Fibroblast of peridontal ligament (primary cell): Measurements from ENCODE around the gene DFFB.

Experiments
- DNase-seq: peaks from one replicate; pipeline ENCODE4 v3.0.0-alpha.2; 2010; ENCODE audit errors: extremely low read depth

The DFFB gene

GRCh38 chr1:3831689-3832088 lies 25.6 kb upstream of the DFFB start:
- DNase-seq: peak; percentile 9

DNA sequence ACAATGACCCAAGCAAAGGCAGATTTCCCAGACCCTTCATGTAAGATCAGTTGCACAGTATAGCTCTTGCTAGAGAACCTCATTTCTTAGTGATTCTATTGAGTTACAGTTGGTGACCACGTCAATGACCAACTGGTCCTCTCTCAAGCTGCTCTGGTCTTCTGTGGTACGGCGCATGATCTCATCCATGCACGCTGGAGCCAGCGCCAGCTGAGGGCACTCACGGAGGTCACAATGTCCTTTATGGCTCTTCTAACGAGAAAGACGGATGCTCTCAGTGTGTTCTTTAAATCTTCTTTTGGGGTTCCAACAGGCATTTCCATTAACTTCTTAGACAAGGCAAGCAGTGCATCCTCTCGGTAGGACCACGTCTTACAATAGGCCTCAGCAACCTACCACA lies 22.6 kb upstream of the DFFB start:
- no peak for DNase-seq

DNA sequence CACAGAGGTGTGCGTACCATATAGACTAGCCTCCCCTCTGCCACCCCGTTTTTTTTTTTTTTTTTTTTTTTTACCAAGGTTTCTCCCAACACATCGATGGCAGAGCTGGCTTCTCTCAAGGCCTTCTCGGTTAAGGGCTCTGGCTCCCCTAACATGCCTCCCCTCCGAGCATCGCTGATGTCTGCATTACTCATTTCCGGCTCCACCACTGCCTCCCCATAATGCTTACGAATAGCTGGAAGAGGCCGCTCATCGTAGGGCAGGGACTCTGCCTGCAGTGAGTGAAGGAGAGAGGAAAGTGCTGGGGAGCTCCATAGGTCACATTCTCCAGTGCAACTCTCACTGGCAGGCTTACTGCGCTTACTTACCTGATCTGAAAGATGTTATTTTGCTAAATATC lies 20.9 kb upstream of the DFFB start:
- no peak for DNase-seq

DNA sequence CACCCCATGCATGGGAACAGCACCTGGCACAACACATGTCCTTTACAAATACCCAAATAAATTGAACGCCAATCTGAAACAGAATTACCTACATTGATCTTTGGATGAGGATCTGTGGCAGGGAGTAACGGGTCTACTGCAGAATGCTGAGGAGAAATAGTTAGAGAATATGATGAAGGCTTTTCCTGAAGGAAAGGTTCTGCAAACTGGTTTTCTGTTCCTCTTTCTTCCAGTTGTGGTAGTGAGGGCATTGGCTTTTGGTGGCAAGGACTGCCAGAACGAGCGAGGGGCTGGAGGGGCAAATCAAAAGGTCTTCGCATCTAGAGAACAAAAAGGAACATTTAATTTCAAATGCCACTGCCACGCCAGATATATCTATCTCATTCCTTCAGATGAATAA lies 20.1 kb upstream of the DFFB start:
- DNase-seq: no peak

- no peak for DNase-seq
These were observed 19.6 kb upstream of the DFFB start for GRCh38 chr1:3837685-3838084.

DNA sequence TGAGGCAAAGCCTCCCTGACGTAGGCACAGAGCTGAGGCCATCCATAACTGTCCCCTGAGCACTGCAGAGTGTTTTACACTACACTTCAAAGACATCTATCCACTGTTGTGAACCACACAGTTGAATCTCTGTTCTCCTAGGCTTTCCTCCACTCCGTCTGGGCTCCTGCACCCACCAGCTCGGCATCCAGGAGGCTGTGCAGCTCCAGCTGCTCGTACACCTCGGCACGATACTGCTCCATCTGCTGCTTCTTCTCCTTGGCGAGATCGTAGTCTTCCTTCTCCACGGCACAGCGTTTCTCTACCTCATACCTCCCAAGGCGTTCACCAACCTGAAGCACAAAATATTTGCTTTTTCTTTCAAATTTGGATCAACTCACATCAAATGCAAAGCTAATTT lies 18.5 kb upstream of the DFFB start:
- DNase-seq: no peak

DNA sequence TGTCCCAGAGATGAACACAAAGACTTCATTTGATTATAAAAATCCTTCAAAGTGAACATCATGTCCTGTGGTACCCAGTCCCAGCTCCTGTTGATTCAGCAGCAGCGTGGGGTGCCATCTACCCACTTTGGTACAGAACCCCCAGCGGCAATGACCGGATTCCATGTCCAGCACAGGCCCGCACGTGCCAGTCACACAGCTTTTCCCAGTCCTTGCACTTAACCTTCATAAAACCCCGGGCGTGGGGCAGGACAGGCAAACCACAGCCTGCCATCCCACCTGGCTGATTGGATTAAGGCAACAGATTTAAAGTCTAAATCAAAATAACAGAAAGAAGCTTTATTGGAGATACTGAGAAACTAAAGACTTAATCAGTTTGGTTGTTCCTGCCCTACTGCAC lies 15.8 kb upstream of the DFFB start:
- DNase-seq: no peak

DNA sequence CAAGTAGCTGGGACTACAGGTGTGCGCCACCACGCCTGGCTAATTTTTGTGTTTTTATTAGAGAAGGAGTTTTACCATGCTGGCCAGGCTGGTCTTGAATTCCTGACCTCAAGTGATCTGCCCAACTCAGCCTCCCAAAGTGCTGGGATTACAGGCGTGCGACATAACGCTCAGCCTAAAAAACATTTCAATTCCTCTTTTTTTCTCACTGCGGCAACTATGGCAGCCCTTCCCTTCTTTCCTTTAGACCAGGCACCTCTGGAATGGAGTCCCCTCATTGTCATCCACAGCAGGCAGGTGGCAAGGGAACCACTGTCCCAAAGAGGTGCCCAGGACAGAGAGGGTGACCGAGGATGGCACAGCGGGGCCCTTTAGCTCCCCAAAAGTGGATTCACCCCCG lies 14.4 kb upstream of the DFFB start:
- no peak for DNase-seq

DNA sequence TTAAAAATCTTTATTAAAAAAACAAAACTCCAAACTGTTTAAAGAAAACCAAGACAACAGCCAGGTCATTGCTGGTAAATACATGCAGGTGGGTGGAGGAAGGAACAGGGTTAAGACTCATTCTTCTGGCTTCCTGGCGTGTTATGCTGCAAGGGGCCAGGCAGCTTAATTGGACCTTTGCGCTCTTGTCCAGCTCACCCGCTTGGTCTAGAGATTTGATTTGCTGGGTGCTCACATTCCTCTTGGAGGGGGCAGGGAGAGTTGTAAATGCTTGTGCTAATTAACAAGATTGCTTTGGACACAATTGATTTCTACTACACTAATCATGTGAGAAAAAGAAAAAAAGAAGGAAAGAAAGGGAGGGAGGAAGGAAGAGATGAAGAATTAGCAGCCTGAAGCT lies 10.7 kb upstream of the DFFB start:
- no peak for DNase-seq

GRCh38 chr1:3847081-3847480 lies 10.2 kb upstream of the DFFB start:
- DNase-seq: no peak

DNA sequence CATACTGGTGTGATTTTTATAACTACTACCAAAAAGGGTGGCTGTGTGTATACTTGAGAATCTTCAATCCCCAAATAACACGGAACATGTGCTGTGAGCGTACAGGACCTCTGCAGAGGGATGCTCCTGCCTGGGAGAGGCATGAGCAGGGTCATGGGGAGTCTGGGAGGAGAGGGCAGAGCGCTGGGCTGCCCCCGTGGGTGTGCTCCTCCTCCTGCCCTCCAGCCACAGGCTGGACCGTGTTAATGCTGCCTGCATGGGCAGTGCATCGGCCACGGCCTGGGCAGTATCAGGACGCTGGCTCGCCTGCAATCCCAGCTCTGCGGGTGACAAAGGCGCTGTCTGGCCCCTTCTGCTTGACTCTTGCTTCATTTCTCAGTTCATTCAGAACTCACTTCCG lies 6.4 kb upstream of the DFFB start:
- no peak for DNase-seq

DNA sequence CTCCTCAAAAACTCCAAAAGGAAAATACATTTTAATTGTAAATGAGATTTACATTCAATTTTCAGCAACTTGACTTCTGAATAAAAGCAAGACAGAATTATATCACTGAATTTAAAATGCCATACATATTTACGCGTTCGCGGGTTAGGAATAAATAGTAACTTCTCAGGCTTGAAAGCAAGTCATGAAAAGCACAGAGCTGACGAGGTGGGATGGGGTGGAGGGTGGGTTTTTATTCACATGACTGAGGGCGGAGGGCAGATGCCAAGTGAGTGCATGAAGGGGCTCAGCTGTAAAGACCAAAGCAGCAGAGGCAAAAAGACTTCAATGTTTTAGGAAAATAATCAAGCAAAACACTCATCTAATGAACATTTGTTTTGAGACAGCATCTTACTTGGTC lies 6.0 kb upstream of the DFFB start:
- no peak for DNase-seq

DNA sequence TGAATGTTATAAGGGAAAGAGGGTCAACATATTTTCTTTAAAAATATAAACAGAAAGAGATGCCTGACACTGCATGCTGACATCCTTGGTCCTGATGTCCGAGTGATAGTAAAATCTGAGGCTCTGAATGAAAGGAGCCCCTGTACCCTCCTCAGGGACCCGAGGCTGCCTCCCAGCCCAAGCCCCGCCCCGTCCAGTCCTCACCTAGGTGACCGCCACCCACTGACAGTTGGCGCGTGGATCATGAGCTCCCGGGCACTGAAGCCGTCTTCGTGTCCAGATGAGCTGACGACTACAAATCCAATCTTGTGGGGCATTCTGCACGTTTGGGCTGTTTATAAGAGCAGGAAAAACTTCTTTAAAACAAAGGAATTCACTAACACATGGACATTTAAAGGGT lies 5.2 kb upstream of the DFFB start:
- no peak for DNase-seq

DNA sequence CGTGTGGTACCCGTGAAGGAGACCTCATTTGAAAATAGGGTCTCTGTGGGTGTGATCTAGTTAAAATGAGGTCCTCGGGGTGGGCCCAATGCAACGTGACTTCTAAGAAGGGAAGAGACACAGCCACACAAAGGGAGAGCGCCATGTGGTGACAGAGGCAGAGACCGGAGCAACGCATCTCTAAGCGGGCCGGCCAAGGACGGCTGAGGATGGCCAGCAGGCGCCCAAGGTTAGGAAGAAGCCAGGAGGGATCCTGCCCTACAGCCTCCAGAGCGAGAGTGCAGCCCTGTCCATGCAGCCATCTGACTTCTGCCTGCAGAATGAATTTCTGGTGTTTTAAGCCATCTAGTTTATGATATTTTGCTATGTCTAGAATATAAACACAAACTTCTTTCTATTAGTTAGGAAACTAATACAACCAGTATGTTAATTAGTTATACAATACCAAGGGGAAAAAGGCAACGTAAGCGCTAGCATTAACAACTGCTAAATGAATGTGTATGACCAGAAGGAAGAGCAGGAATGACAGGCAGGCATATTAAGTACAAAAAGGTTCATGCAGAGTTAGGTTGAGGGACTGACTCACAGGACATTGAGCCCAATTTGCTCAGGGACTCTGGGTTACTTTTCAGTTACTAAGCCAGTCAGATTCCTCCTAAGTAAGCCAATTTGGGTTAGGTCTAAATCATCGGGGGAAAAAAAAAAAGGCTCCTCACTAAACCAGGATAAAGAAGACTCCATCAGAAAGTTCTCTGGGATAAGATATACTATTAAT lies 4.4 kb upstream of the DFFB start:
- DNase-seq: no peak

DNA sequence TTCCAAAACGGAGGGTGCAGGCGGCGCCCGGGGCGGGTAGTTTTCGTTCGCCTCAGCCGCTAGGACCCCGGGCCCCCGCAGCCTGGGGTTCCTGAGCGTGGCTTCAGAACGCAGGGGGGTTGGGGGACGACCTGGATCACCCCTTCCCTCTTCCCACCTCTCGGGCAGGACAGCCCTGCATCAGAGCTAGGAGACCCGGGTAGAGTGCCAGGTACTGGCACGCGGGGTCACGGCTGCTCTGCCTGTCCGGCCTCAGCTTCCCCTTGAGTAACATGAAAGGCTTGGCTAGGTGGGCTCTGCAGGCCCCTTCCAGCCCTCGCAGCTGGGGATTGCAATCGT lies 484 bp downstream of the DFFB start:
- DNase-seq: no peak

GRCh38 chr1:3858231-3858981 lies 1.1 kb downstream of the DFFB start:
- peak; percentile 37 for DNase-seq

DNA sequence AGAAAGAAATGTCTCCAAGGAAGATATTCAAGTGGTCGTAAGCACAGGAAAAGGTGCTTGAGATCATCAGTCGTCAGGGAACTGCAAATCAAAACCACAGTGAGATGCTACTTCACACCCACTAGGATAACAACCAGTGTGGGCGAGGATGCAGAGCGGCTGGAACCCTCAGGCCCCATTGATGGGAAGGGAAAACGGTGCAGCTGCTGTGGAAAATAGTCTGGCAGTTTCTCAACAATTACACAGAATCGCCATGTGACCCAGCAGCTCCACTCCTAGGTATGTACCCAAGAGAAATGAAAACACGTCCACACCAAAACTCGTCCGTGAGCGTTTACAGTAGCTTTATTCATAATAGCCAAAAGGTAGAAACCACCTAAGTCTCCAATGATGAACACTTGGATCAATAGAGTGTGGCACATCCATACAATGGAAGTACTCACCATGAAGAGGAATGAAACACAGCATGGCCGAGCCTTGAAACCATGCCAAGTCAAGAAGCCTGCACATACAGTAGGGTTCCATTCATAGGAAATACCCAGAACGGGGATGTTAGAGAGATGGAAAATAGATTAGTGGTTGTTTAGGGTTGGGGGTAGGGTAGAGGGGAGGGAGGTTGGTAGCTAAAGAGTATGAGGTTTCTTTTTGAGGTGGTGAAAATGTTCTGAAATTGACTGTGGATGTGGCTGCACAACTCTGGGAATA lies 6.1 kb downstream of the DFFB start:
- DNase-seq: no peak

DNA sequence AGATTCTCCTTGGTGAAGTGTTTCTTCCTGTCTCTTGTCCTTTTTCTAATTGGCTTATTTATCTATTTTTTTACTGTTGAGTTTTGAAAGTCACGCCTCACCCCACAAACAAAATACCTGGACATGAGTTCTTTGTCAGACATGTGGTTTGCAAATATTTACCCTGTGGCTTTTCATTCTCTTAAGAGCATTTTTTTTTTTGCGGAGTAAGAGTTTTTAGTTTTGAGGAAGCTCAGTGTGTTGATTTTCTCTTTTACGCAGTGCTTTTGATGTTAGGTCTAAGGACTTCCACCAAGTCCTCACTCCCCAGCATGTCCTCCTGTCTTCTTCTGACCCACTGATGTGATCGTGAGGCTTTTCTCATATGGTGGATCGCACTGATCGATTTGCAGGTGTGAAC lies 7.6 kb downstream of the DFFB start:
- DNase-seq: no peak

DNA sequence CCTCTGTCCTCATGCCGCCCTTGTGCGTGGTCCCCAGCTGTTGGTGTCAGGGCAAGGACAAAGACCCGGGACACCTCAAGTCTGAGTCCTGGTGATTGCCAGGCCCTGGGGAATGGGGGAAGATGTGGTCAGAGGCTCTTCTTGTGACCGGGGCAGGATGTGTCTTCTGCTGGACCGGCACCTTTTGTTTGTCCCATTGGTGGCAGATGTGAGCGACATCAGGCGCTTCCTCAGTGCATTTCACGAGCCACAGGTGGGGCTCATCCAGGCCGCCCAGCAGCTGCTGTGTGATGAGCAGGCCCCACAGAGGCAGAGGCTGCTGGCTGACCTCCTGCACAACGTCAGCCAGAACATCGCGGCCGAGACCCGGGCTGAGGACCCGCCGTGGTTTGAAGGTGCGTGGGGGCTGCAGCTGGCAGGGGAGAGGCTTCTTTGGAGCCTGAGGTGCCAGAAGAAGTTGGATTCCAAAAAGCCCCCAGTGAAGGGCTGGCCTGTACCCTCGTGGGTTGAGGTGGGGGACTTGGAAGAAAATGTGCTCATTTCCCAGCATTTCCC lies 8.4 kb downstream of the DFFB start:
- no peak for DNase-seq

DNA sequence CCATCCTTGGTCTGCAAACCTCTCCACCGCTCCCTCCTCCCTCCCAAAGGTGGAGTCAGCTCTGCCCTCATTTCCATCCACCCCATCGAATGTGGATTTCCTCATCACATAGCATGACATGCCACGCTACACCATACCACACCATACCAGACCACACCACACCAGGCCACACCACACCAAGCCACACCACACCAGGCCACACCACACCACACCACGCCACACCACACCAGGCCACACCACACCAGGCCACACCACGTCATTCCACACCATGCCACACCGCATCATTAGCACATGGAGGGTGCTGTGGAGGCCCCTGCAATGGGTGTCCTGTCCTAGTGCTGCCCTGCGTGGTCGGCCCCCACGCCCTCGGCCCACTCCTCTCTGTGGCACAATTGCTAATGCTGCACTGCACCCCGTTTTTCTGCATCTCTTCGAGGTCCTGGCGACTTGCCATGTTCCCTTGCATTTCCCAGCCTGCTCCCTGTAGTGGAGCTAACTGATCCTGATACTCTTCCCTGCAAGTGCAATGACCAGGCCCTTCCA lies 11.3 kb downstream of the DFFB start:
- no peak for DNase-seq

DNA sequence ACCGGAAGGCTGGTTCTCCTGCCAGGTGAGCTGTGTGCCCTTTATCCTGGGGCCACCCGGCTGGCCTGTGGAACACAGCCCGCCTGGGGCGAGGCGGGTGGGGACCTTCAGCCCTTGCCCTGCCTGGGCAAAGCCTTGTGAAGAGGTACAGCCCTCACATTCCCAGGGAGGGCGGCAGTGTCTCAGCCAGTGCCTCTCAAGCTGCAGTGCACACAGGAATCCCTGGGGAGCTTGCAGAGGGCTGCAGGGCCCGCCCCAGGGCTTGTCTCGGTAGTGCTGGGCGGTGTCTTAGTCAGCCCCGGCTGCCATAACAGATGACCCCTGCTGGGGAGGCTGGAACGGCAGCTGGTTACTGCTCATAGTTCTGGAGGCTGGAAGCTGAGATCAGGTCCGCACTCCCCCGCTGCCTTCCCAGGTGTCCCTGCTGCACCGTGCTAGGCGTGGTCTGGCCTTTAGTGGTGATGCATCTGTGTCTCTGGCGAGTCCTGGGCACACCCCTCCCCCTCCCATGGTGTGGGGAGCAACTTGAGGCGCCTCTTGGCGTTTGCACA lies 12.6 kb downstream of the DFFB start:
- no peak for DNase-seq

- no peak for DNase-seq
These were observed 14.2 kb downstream of the DFFB start for GRCh38 chr1:3871451-3871805.
